Measurements from ENCODE around the gene ACSM3.
"Not testable (repeated sequence)": the region's sequence is repeated elsewhere in the genome, so short reads cannot be mapped to it uniquely, and the experiment has no call there.

Gene ACSM3

DNA sequence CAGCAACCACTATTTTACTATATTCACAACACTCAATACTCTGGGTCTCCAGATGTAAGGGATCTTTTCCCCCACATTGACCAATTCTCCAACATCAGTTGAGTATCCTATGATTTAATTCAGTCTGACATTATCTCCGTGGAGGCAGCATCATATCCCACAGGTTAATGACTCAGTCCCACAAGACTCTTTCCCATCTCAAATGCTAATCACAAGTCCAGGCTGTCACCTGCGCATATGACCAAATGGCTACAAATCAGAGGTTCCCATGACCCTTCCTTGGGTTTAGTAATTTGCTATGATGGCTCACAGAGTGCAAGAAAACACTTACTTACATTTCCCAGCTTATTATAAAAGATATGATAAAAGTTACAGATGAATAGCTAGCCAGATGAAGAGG, 18.7 kb downstream of the ACSM3 start:
- Histone ChIP-seq H3K27me3 (ENCODE audit: control insufficient read depth, insufficient read depth, low read length) (no peaks in the 10 kb centered on the region), H3K4me1 (ENCODE audit: control insufficient read depth, low read depth, low read length) (no peaks in the 10 kb centered on the region), H3K9ac (ENCODE audit: low read length) (no peak overlapping the region), H3K4me3 (ENCODE audit: low read length) (no peak overlapping the region), H3K36me3 (ENCODE audit: control insufficient read depth, low read depth, low read length) (no peaks in the 10 kb centered on the region), H3K9me3 (ENCODE audit: control insufficient read depth, low read depth, low read length) (no peaks in the 10 kb centered on the region), H3K27ac (ENCODE audit: low read length) (no peak overlapping the region)

DNA sequence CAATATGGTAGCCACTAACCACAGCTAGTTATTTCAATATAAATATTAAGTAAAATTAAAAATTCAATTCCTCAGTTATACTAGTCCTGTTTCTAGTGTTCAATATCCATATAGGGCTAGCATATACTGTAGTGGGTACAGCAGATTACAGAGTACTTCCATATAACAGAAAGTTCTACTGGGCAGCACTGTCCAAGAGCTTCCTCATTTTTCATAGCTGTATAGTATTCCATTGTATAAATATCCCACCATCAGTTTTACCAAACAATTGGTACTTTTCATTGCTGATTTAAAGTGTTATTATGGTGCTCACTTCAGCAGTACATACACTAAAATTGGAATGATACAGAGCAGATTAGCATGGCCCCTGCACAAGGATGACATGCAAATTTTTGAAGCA, 20.4 kb downstream of the ACSM3 start:
- no peaks in the 10 kb centered on the region for H3K27me3 ChIP-seq (ENCODE audit: control insufficient read depth, insufficient read depth, low read length)
- H3K4me3 ChIP-seq (ENCODE audit: low read length): no peak overlapping the region
- no peaks in the 10 kb centered on the region for H3K36me3 ChIP-seq (ENCODE audit: control insufficient read depth, low read depth, low read length)
- no peak overlapping the region for H3K27ac ChIP-seq (ENCODE audit: low read length)
- no peaks in the 10 kb centered on the region for H3K4me1 ChIP-seq (ENCODE audit: control insufficient read depth, low read depth, low read length)
- H3K9ac ChIP-seq (ENCODE audit: low read length): no peak overlapping the region
- H3K9me3 ChIP-seq (ENCODE audit: control insufficient read depth, low read depth, low read length): no peaks in the 10 kb centered on the region

DNA sequence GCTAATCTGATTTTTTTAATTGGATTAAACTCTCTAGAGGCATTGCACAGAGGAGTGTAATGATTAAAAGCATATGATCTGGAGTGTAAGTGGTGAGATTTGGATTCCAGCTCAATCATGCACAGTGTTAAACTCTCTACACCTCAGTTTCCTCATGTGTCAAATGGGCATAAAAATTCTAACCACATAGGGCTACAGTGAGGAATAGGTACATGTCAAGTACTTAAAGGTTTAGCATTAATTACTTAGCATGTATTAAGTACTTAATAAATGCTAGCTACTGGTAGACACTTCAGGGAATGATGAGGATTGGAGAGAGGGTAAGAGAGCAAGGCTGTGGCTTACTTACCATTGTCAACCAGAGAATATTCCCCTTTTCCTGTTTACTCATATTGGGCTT, 25.3 kb downstream of the ACSM3 start:
- no peak overlapping the region for H3K9ac ChIP-seq (ENCODE audit: low read length)
- H3K36me3 ChIP-seq (ENCODE audit: control insufficient read depth, low read depth, low read length): no peaks in the 10 kb centered on the region
- H3K27me3 ChIP-seq (ENCODE audit: control insufficient read depth, insufficient read depth, low read length): no peaks in the 10 kb centered on the region
- no peak overlapping the region for H3K4me3 ChIP-seq (ENCODE audit: low read length)
- no peaks in the 10 kb centered on the region for H3K9me3 ChIP-seq (ENCODE audit: control insufficient read depth, low read depth, low read length)
- H3K27ac ChIP-seq (ENCODE audit: low read length): no peak overlapping the region
- H3K4me1 ChIP-seq (ENCODE audit: control insufficient read depth, low read depth, low read length): peaks cover 3% of the 10 kb centered on the region

DNA sequence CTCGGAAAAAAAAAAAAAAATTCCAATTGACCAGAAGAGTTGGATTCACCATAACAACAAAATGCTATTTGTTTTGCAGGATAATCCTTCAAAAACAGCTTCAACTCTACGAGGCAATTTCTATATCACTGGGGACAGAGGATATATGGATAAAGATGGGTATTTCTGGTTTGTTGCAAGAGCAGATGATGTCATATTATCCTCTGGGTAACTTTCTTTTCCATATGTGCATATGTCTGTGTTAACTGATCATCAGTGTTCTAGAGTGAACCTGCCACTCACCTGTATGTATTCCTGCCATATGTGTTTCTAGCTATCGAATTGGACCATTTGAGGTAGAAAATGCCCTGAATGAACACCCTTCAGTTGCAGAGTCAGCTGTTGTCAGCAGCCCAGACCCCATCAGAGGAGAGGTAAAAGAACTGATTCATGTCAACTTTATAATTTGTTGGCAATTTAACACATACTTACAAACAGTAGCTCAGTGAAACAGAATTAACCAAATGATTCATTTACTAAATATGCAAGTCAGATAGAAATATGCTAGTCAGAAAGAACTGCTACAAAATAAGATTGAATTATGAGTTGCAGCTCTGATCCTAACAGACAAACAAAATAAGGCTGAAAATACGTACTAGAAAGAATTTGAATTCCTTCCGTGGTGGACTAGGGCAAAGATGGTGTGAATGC, 28.3 kb downstream of the ACSM3 start:
- no peaks in the 10 kb centered on the region for H3K27me3 ChIP-seq (ENCODE audit: control insufficient read depth, insufficient read depth, low read length)
- H3K4me1 ChIP-seq (ENCODE audit: control insufficient read depth, low read depth, low read length): peaks cover 3% of the 10 kb centered on the region
- H3K4me3 ChIP-seq (ENCODE audit: low read length): no peak overlapping the region
- H3K27ac ChIP-seq (ENCODE audit: low read length): no peak overlapping the region
- H3K36me3 ChIP-seq (ENCODE audit: control insufficient read depth, low read depth, low read length): no peaks in the 10 kb centered on the region
- H3K9me3 ChIP-seq (ENCODE audit: control insufficient read depth, low read depth, low read length): no peaks in the 10 kb centered on the region
- no peak overlapping the region for H3K9ac ChIP-seq (ENCODE audit: low read length)

DNA sequence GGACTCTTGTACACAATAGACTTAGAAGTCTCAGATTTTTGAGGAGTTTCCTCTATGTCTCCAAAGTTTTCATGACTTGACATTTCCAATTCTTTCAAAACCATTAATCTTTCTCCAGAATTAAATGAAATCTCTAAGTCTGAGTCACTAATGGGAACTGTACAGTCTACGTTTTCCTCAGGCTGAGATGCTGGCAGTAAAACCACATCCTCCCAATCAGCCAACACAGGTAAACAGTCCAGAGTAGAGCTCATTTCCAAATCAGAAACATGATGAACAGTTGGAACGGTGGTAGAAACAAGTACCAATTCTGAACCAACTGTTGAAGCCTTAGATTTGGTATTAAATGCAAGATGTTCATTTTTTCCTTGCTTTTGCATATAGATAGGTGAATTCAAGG, 34.5 kb downstream of the ACSM3 start:
- no peak overlapping the region for H3K9ac ChIP-seq (ENCODE audit: low read length)
- H3K27me3 ChIP-seq (ENCODE audit: control insufficient read depth, insufficient read depth, low read length): no peaks in the 10 kb centered on the region
- no peak overlapping the region for H3K4me3 ChIP-seq (ENCODE audit: low read length)
- no peak overlapping the region for H3K27ac ChIP-seq (ENCODE audit: low read length)
- H3K4me1 ChIP-seq (ENCODE audit: control insufficient read depth, low read depth, low read length): no peaks in the 10 kb centered on the region
- no peaks in the 10 kb centered on the region for H3K9me3 ChIP-seq (ENCODE audit: control insufficient read depth, low read depth, low read length)
- peaks cover 14% of the 10 kb centered on the region for H3K36me3 ChIP-seq (ENCODE audit: control insufficient read depth, low read depth, low read length)

DNA sequence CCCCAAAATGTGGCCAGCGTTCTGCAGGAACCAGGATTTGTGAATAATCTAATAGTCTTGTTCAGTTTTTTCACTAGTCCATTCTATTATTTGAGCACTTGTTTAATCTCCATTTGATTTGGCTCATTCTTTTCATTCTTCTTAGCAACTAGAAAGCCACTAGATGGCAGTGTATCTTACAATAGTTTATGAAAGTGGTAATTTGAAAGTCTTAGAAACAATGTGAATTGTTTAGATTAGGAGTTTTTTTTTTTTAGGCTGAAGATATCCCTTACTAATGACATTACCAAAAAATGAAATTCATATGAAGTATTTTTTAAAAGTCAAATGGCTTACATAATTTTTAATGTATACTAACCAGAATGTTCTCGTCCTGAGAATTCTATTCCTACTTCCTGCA, 35.8 kb downstream of the ACSM3 start:
- Histone ChIP-seq H3K9ac (ENCODE audit: low read length) (no peak overlapping the region), H3K4me3 (ENCODE audit: low read length) (no peak overlapping the region), H3K9me3 (ENCODE audit: control insufficient read depth, low read depth, low read length) (no peaks in the 10 kb centered on the region), H3K36me3 (ENCODE audit: control insufficient read depth, low read depth, low read length) (peaks cover 14% of the 10 kb centered on the region), H3K4me1 (ENCODE audit: control insufficient read depth, low read depth, low read length) (no peaks in the 10 kb centered on the region), H3K27ac (ENCODE audit: low read length) (no peak overlapping the region), H3K27me3 (ENCODE audit: control insufficient read depth, insufficient read depth, low read length) (no peaks in the 10 kb centered on the region)

DNA sequence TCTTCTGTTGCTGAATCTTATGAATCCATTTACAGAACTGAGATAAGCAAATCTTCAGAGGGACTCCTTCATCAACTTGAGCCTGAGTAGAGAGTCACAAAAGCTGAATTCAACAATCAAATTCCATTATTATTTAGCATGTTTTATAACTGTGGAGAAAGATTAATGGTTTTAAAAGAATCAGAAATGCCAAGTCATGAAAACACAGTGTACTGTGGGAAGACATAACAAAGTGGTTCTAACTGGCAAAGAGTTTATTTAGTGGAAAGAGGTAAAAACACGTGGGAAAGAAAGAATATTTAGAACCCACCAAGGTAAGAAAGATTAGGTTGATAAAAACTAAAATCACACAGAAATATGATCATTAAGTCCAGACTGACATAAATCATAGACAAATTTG, 37.5 kb downstream of the ACSM3 start:
- no peaks in the 10 kb centered on the region for H3K9me3 ChIP-seq (ENCODE audit: control insufficient read depth, low read depth, low read length)
- H3K9ac ChIP-seq (ENCODE audit: low read length): no peak overlapping the region
- peaks cover 14% of the 10 kb centered on the region for H3K36me3 ChIP-seq (ENCODE audit: control insufficient read depth, low read depth, low read length)
- no peaks in the 10 kb centered on the region for H3K4me1 ChIP-seq (ENCODE audit: control insufficient read depth, low read depth, low read length)
- no peaks in the 10 kb centered on the region for H3K27me3 ChIP-seq (ENCODE audit: control insufficient read depth, insufficient read depth, low read length)
- no peak overlapping the region for H3K27ac ChIP-seq (ENCODE audit: low read length)
- no peak overlapping the region for H3K4me3 ChIP-seq (ENCODE audit: low read length)

DNA sequence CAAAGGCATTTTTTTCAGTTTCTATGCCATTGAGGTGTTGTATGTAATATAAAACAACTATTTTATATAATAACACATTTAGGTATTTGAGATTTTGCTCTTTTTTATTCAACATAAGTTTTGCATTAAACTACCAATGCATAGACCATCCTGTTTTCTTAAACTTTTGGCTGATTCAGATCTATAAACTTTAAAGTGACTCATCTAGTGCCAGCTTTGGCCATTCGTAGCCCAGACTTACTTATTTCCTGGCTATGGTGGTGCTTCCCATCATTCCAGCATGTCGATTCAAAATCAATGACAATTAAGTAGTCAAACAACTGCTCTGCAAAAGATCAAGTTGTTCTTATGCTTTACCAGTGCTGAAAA, 39.4 kb downstream of the ACSM3 start:
- no peaks in the 10 kb centered on the region for H3K9me3 ChIP-seq (ENCODE audit: control insufficient read depth, low read depth, low read length)
- H3K36me3 ChIP-seq (ENCODE audit: control insufficient read depth, low read depth, low read length): peaks cover 9% of the 10 kb centered on the region
- no peak overlapping the region for H3K4me3 ChIP-seq (ENCODE audit: low read length)
- H3K4me1 ChIP-seq (ENCODE audit: control insufficient read depth, low read depth, low read length): no peaks in the 10 kb centered on the region
- H3K27me3 ChIP-seq (ENCODE audit: control insufficient read depth, insufficient read depth, low read length): no peaks in the 10 kb centered on the region
- no peak overlapping the region for H3K9ac ChIP-seq (ENCODE audit: low read length)
- H3K27ac ChIP-seq (ENCODE audit: low read length): no peak overlapping the region

DNA sequence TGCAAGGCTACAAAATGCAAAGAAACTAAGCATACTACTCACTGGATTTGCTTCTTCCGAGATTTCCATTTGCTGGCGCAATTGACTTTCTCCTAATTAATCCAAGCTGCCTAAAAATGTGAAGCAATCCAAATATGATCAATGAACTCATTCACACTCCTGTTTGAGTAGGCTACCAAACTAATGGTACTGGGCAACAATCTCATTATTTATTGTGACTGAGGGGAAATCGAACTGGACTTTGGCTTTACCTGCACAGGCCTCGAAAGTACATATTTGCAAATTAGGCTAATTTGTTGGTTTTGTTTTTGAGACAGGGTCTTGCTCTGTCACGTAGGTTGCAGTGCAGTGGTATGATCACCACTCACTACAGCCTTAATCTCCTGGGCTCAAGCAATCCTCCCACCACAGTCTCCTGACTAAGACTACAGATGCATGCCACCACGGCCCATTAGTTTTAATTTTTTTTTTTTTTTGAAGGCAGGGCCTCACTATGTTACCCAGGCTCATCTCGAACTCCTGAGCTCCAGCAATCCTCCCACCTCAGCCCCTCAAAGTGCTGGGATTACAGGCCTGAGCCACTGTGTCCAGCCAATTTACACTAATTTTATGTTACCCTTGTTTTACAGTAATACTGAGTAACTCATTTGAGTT, 39.9 kb downstream of the ACSM3 start:
- H3K9me3 ChIP-seq (ENCODE audit: control insufficient read depth, low read depth, low read length): no peaks in the 10 kb centered on the region
- H3K9ac ChIP-seq (ENCODE audit: low read length): no peak overlapping the region
- H3K4me3 ChIP-seq (ENCODE audit: low read length): no peak overlapping the region
- H3K27me3 ChIP-seq (ENCODE audit: control insufficient read depth, insufficient read depth, low read length): no peaks in the 10 kb centered on the region
- no peaks in the 10 kb centered on the region for H3K4me1 ChIP-seq (ENCODE audit: control insufficient read depth, low read depth, low read length)
- peaks cover 9% of the 10 kb centered on the region for H3K36me3 ChIP-seq (ENCODE audit: control insufficient read depth, low read depth, low read length)
- H3K27ac ChIP-seq (ENCODE audit: low read length): no peak overlapping the region

DNA sequence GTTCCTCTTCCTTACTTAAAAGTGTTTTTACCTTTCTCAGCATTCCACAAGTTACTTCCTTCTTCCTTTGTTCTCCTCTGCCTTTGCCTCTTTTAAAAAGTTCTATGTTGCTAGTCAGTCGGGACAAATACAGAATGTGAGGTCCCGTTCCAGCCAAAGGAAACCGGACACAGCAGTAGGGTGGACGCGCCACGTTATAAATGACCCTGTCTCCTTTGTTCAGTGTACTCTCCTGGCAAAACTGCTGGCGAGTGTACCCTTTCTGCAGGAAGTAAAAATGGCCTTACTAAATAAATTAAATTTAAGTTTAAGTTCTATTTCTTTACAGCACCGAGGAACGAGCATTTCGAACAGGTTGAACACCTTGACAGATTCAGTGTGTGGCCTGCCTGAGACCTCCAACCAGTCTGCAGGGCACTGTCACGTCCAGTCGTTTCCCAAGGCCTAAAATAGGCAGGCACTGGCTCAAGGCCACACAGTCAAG, 41.9 kb downstream of the ACSM3 start:
- not testable (repeated sequence) for H3K36me3 ChIP-seq (ENCODE audit: control insufficient read depth, low read depth, low read length); H3K4me1 ChIP-seq (ENCODE audit: control insufficient read depth, low read depth, low read length); H3K27ac ChIP-seq (ENCODE audit: low read length); H3K9me3 ChIP-seq (ENCODE audit: control insufficient read depth, low read depth, low read length); H3K27me3 ChIP-seq (ENCODE audit: control insufficient read depth, insufficient read depth, low read length)
- Histone ChIP-seq H3K4me3 (ENCODE audit: low read length) (peak overlapping the region; percentile 89), H3K9ac (ENCODE audit: low read length) (peak overlapping the region; percentile 92)

DNA sequence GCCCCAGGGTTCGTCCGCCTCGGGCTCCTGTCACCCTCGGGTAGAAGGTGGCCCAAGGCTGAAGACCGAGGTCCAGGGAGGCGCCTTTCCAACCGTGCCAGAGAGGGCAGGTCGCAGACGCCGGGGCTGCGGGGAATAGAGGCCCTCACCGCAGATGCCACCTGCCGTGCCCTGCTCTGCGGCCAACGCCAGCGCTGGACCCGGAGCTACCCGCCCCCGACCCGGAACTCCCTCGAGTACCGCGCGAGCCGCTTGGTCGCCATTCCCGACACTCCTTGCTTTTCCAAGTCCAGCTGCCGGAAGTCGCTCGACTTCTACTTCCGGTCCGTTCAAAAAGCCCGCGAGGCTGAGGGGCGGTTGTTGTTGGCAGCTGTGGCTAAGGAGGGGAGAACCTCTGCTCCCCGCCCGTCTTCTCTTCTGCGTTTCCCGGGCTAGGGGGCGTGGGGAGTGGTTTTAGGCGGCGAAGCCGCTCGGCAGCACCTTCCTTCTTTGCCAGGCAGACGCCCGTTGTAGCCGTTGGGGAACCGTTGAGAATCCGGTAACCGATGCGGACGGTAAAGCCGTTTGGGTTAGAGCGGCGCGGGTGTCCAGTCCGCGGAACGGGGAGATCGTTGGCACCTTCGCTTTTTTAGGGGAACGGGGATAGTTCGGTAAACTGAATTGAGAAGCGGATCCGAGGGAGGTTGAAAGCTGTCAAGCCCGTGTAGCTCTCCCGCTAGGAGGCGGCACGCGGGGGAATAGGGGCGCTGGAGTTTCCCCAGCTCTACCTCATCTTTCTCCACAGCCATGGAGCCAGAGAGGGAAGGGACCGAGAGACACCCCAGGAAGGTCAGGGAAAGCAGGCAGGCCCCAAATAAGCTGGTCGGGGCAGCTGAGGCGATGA, 42.6 kb downstream of the ACSM3 start, which contains the start of the genes ERI2 and REXO5:
TSS of gene ERI2 (minus strand) at position 305 of the 883 bp plus-strand sequence. CDS start at position 263, 42 bp downstream.
TSS of gene REXO5 (plus strand) at position 360 of the 883 bp plus-strand sequence. CDS start at position 787, 427 bp downstream.
- Histone ChIP-seq H3K27me3 (ENCODE audit: control insufficient read depth, insufficient read depth, low read length) (no peaks in the 10 kb centered on the region), H3K36me3 (ENCODE audit: control insufficient read depth, low read depth, low read length) (no peaks in the 10 kb centered on the region), H3K9me3 (ENCODE audit: control insufficient read depth, low read depth, low read length) (no peaks in the 10 kb centered on the region), H3K4me3 (ENCODE audit: low read length) (peak within 1 kb of the TSS; percentile 89), H3K9ac (ENCODE audit: low read length) (peak within 1 kb of the TSS; percentile 92), H3K27ac (ENCODE audit: low read length) (peak within 1 kb of the TSS; percentile 69), H3K4me1 (ENCODE audit: control insufficient read depth, low read depth, low read length) (no peaks in the 10 kb centered on the region)
